RPMI7951 (cell line): ENCODE results near the gene ZSCAN21. TPM values are rescaled to one million over a fixed set of nuclear protein-coding genes. Genes with fewer than 3 reads are reported as not detected.

ENCODE experiments used
- DNase-seq: peaks from one replicate; pipeline ENCODE4 v3.0.0-alpha.2; 2012; ENCODE audit warnings: low read depth
- total RNA-seq: library from RNA; depleted of rRNA; stranded (reverse); fragments of >200 nt; shearing (Covaris generic); gene quantifications from 2 replicates; pipeline ENCODE4 v1.2.3, GENCODE V29; 2014; rRNA removed

The ZSCAN21 gene
- total RNA-seq, 1 experiment from 2014 or later: 15.4 TPM

DNA sequence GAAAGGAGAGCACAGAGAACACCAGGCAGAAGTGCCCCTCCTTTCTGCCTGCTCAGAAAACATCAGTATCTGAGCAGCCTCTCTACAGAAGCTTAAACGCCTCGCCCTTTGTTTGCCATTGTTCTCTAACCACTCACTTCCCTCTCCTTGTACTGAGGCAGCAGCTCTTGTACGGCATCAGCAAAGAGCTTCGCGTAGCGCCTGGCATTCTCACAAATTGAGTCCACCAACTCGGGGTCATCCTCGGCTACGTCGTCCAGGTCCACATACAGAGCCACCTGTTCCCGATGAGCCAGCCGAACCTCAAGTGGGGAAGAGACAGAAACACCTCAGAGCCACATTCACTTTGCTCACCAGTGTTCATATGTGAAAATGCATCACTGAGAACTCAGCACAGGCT is 49.9 kb downstream of the ZSCAN21 start:
- no peak for DNase-seq

DNA sequence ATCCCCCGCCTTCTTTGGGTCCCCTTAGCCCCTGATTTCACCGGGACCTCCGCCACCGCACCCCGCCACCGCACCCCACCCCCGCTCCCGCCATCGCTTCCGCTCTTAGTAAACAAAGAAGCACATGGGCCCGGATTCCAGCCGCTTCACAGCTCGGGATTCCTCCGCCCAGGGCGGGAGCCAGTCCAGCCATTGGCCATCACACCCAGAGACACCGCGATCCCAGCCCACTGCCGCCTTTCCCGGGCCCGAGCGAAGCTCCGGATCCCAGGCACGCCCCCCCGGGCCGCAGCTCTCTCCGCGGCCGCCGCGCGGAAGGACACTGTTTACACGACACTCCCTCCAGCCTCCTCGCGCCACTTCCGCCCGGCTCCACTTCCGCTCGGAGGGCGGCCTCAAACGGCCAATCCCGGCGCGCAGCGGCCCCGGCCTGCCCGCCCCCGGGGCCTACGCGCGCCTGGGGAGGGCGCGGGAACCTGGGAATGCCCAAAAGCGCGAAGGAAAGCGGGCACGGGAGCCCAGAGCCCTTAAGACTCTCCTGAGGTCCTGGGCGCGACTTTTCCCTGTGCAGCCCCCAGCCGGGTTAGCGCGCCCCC is 50.9 kb downstream of the ZSCAN21 start:
- DNase-seq: peak; percentile 96

- peak; percentile 99 for DNase-seq
These were observed 51.7 kb downstream of the ZSCAN21 start, which contains the start of the genes AP4M1 and MCM7 for GRCh38 chr7:100101016-100101862. Gene AP4M1 (plus strand): TSS chr7:100101643. CDS start chr7:100101715, 72 bp downstream. Gene MCM7 (minus strand): TSS chr7:100101397. CDS start chr7:100101294, 103 bp downstream.

DNA sequence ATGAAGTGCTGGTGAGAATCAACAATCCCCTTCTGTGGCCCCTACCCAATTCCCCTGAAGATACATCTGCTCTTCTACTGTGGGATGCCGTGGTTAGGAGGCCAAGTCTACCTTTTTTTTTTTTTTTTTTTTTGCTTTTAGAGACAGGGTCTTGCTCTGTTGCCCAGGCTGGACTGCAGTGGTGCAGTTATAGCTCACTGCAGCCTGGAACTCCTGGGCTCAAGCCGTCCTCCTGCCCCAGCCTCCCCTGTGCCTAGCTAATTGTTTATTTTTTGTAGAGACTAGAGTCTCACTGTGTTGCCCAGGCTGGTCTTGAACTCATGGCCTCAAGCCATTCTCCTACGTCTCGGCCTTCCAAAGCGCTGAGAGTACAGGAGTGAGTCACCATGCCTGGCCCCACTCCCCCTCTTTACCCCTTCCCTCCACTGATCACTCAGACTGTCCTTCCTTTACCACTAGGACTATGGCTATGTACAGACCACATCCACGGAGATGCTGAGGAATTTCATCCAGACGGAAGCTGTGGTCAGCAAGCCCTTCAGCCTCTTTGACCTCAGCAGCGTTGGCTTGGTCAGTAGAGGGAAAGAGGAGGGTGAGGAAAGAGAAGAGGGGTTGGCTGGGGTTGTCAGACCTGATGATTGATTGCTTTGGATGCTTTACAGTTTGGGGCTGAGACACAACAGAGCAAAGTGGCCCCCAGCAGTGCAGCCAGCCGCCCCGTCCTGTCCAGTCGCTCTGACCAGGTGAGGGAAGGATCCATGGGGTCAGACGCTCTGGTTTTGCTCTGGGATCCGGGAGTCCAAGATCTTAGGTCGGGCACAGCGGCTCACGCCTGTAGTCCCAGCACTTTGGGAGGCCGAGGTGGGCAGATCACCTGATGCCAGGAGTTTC is 53.6 kb downstream of the ZSCAN21 start:
- DNase-seq: peak; percentile 99

DNA sequence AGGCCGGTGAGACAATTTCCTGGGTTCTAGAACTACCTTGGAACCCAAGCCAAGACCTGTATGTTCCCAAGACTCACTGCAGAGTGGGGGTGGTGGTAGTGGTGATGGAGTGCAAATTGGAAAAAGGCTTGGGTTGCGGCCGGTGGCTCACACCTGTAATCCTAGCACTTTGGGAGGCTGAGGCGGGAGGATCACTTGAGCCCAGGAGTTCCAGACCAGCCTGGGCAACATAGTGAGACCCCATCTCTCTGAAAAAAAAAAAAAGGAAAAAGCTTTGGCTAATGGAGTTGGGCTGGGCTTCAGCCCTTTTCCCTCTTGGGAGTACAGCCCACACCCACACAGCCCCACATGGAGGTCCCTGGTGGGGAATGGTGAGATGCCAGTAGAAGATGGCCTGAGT is 56.0 kb downstream of the ZSCAN21 start:
- DNase-seq: no peak

GRCh38 chr7:100106633-100107032 is 57.1 kb downstream of the ZSCAN21 start:
- no peak for DNase-seq

DNA sequence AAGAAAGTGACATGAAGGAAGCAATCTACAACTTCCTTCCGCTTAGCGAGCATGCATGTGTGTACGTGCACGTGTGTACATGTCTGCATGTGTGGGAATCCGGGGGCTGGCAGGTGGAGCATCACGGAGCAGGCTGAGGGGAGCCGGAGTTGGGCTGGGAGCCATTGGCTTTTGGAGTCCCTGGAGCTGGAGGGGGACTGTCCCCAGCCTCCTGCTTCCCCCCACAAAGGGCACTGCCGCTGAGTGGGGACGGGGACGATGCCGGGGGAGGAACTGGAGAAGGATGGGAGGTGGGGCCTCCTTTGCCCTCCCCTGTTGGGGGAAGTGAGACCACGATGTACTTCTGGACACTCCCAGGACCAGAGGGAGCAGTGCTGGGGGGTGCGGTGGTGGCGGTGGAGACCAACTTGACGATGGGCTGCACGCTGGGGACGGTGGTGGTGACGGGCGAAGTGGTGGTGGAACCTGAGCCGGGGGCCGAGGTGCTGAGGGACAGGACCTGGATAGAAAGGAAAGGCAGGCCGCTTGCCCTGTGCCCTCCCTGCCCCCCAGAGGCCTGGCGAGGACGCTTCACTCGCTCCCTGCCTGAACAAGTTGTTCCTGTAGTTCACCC is 57.7 kb downstream of the ZSCAN21 start:
- no peak for DNase-seq

GRCh38 chr7:100107890-100108289 is 58.3 kb downstream of the ZSCAN21 start:
- DNase-seq: no peak

- no peak for DNase-seq
These were observed 60.1 kb downstream of the ZSCAN21 start for GRCh38 chr7:100109521-100110163.

DNA sequence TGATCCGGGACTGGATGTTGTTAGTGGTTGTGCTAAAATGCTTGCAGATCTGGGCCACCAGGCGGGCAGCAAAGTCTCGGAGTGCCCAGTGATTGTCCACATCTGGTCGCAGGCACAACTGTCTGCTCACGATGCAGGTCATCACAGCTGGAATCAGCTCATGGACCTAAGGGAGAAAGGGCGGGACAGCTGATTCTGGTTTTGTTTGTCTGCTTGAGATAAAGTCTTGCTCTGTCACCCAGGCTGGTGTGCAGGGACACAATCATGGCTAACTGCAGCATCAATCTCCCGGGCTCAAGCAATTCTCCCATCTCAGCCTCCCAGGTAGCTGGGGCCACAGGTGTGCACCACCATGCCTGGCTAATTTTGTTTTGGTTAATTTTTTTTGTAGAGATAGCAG is 61.6 kb downstream of the ZSCAN21 start:
- no peak for DNase-seq

- DNase-seq: no peak
These were observed 62.3 kb downstream of the ZSCAN21 start for GRCh38 chr7:100111914-100112313.

Other genes starting within 250 kb of the ZSCAN21 start
- gene CYP3A43, start 221.8 kb upstream of the ZSCAN21 start, total RNA-seq: not detected in 2 replicates
- gene OR2AE1, start 172.7 kb upstream of the ZSCAN21 start, total RNA-seq: 0.39 TPM in 1 of 2 replicates, not detected in the other
- gene TRIM4, start 130.2 kb upstream of the ZSCAN21 start, total RNA-seq: 19.1 and 19.4 TPM in 2 replicates
- gene GJC3, start 120.2 kb upstream of the ZSCAN21 start, total RNA-seq: 0.12 TPM in 1 of 2 replicates, not detected in the other
- 2.1 and 2.2 TPM in 2 replicates for gene AZGP1, start 73.7 kb upstream of the ZSCAN21 start, total RNA-seq
- 10.2 and 10.7 TPM in 2 replicates for gene ZKSCAN1, start 34.2 kb upstream of the ZSCAN21 start, total RNA-seq
- gene ZNF3, start 31.9 kb downstream of the ZSCAN21 start, total RNA-seq: 22.6 and 25.1 TPM in 2 replicates
- 63.6 and 83.4 TPM in 2 replicates for gene COPS6, start 39.2 kb downstream of the ZSCAN21 start, total RNA-seq
- 216 and 221 TPM in 2 replicates for gene MCM7, start 51.6 kb downstream of the ZSCAN21 start, total RNA-seq
- 22.6 and 36.8 TPM in 2 replicates for gene AP4M1, start 51.9 kb downstream of the ZSCAN21 start, total RNA-seq
- 66.7 and 80.4 TPM in 2 replicates for gene TAF6, start 69.6 kb downstream of the ZSCAN21 start, total RNA-seq
- gene CNPY4, start 69.9 kb downstream of the ZSCAN21 start, total RNA-seq: 32.6 and 34.7 TPM in 2 replicates
- 1.6 and 4.8 TPM in 2 replicates for gene MBLAC1, start 77.2 kb downstream of the ZSCAN21 start, total RNA-seq
- 221 and 278 TPM in 2 replicates for gene LAMTOR4, start 99.1 kb downstream of the ZSCAN21 start, total RNA-seq
- 5.8 and 8.1 TPM in 2 replicates for gene TRAPPC14, start 108.9 kb downstream of the ZSCAN21 start, total RNA-seq
- 10.0 and 10.2 TPM in 2 replicates for gene GAL3ST4, start 118.8 kb downstream of the ZSCAN21 start, total RNA-seq
- gene GPC2, start 127.6 kb downstream of the ZSCAN21 start, total RNA-seq: 2.5 and 5.7 TPM in 2 replicates
- gene STAG3, start 128.1 kb downstream of the ZSCAN21 start, total RNA-seq: 2.5 and 3.8 TPM in 2 replicates
- not detected in 2 replicates for gene PVRIG, start 170.2 kb downstream of the ZSCAN21 start, total RNA-seq